H1 (cell line): Measurements from ENCODE around the gene TRAPPC2L.

ENCODE experiments used
- CTCF ChIP-seq, 3 experiments: IDR thresholded peaks; 1 replicate in 2 of 3; 2 replicates in 1 of 3; pipeline versions ENCODE4 v1.5.1 to v1.6.1; 2011; ENCODE audit warnings: low read length in 3 of 3, mild to moderate bottlenecking in 3 of 3, inconsistent platforms in 2 of 3, low read depth in 1 of 3, moderate library complexity in 1 of 3; ENCODE audit not compliant: insufficient read depth in 1 of 3; ENCODE audit errors: control extremely low read depth in 1 of 3
- EGR1 ChIP-seq: IDR thresholded peaks from 2 replicates; pipeline ENCODE4 v1.6.1; 2011; ENCODE audit warnings: low read depth, low read length, borderline replicate concordance
- EP300 ChIP-seq, 2 experiments: IDR thresholded peaks; 1 replicate in 1 of 2; 2 replicates in 1 of 2; pipeline ENCODE4 v1.6.1; 2011 to 2012; ENCODE audit warnings: low read depth in 2 of 2, low read length in 2 of 2, mild to moderate bottlenecking in 2 of 2, borderline replicate concordance in 1 of 2, inconsistent platforms in 1 of 2, moderate library complexity in 1 of 2
- JUN ChIP-seq: IDR thresholded peaks from 2 replicates; pipeline ENCODE4 v1.6.1; 2011; ENCODE audit warnings: low read depth, mild to moderate bottlenecking, improper control_type of control experiment, low read length
- POLR2A ChIP-seq, 2 experiments: IDR thresholded peaks; 1 replicate in 1 of 2; 2 replicates in 1 of 2; pipeline ENCODE4 v1.6.1; 2011; ENCODE audit warnings: low read depth in 2 of 2, low read length in 2 of 2, mild to moderate bottlenecking in 2 of 2; ENCODE audit errors: control extremely low read depth in 1 of 2
- POLR2AphosphoS5 ChIP-seq: IDR thresholded peaks from 2 replicates; pipeline ENCODE4 v1.6.1; 2011; ENCODE audit warnings: low read depth, low read length
- RAD21 ChIP-seq, 2 experiments: IDR thresholded peaks in 1 of 2; conservative IDR thresholded peaks in 1 of 2; 2 replicates each; pipeline ENCODE4 v1.6.1; 2011; ENCODE audit warnings: low read depth in 2 of 2, low read length in 2 of 2, improper control_type of control experiment in 1 of 2, inconsistent platforms in 1 of 2, mild to moderate bottlenecking in 1 of 2, moderate library complexity in 1 of 2
- TAF1 ChIP-seq: IDR thresholded peaks from 2 replicates; pipeline ENCODE4 v1.6.1; 2011; ENCODE audit warnings: mild to moderate bottlenecking, low read depth, low read length
- ZNF274 ChIP-seq: IDR thresholded peaks from 2 replicates; pipeline ENCODE4 v1.7.0; 2012; ENCODE audit warnings: low read length, borderline replicate concordance; ENCODE audit errors: extremely low read depth

- TF ChIP-seq POLR2AphosphoS5 (no peak), POLR2A (IDR thresholded peaks at IDR 0.05; ENCODE audit: control extremely low read depth in 1 of 2, low read depth in 2 of 2, low read length in 2 of 2) (no peak), CTCF (IDR thresholded peaks at IDR 0.05; ENCODE audit: control extremely low read depth in 1 of 3, insufficient read depth in 1 of 3, low read depth in 1 of 3, low read length in 3 of 3) (no peak), EP300 (IDR thresholded peaks at IDR 0.05; ENCODE audit: borderline replicate concordance in 1 of 2, low read depth in 2 of 2, low read length in 2 of 2) (no peak), RAD21 (IDR thresholded peaks at IDR 0.05 in 1 of 2, conservative IDR thresholded peaks at IDR 0.05 in 1 of 2; ENCODE audit: low read depth in 2 of 2, low read length in 2 of 2) (no peak), ZNF274 (no peak), JUN (no peak), EGR1 (no peak), TAF1 (no peak)
Observed at GRCh38 chr16:88840600-88841215, 16.2 kb upstream of the TRAPPC2L start.
